Stimulated activated naive CD8-positive, alpha-beta T cell treated with anti-CD3 and anti-CD28 coated beads, Interleukin-15, Interleukin-2, amounts not matched to agents 100 U/mL and 50 U/mL, for 24 hours (primary cell): Measurements from ENCODE around the gene LRMDA.
"Not testable (repeated sequence)": the region's sequence is repeated elsewhere in the genome, so short reads cannot be mapped to it uniquely, and the experiment has no call there.

Source experiments
- ATAC-seq: fragments of 150-1000 bp; cut with Tn5 transposase; one replicate; pipeline ENCODE4 v1.10.0; 2021
- DNase-seq: peaks from one replicate; pipeline ENCODE4 v3.0.0; 2021

LRMDA gene

DNA sequence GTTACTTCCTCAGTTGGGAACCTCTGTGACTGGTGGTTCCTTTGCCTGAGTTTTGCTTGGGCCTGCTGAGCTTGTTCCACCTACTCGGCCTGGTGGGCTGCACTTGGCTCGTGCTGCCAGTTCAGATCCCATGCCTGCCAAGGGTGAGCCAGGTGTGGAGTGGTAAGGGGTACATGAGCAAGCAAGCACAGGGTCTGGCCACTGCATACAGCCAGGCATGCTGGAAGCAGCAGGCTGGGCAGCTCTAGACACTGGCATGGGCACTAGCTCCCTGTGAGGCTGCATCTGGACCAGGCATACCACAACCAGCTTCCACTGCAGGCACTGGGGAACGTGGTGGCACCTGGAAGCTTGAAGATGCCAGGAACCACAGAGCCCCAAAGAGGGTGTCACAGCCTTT, 624.0 kb downstream of the LRMDA start:
- ATAC-seq = no peak
- no peak for DNase-seq

DNA sequence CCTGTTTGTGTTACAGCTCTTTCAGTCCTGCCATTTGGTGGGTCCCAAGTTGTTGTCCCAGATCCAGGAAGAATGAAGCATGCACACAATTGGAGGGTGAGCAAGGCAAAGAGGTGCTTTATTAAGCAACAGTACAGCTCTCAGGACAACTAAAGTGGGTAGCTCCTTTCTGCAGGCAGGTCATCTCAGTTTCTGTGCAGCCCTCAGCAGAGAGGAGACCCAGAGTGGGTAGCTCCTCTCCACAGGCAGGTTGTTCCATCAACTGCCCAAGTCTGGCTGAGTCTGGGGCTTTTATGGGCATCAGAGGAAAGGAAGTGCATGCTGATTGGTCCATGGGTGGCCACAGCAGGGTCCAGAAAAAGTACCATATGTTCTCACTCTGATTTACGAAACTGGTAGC, 624.5 kb downstream of the LRMDA start:
- ATAC-seq (no peak), DNase-seq (no peak)

DNA sequence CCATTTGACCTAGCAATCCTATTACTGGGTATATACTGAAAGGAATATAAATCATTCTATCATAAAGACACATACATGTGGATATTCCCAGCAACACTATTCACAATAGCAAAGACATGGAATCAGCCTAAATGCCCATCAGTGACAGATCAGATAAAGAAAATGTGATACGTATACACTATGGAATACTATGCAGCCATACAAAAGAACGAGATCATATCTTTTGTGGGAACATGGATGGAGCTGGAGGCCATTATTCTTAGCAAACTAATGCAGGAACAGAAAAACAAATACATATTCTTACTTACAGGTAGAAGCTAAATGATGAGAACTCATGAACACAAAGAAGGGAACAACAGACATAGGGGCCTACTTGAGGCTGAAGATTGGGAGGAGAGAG, 629.6 kb downstream of the LRMDA start:
- DNase-seq, ATAC-seq: not testable (repeated sequence)

DNA sequence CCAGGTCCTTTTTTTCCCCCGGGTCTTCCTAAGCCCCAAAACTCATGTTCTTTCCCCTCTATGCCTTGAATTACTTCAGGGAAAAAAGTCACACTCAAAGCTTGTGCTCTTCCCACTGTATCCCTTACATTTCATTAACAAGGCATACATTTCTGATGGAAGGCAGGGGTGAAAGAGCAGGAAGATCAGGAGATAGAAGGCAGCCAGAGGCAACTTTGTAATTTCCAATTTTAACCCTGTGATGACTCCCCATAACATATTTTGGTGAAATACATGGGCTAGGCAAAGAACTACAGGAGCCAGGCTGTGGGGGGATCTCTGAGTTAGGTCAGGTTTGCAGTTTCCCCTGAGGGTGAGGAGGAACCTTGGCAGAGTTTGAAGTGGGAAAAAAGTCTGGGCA, 635.0 kb downstream of the LRMDA start:
- no peak for ATAC-seq
- DNase-seq = no peak

DNA sequence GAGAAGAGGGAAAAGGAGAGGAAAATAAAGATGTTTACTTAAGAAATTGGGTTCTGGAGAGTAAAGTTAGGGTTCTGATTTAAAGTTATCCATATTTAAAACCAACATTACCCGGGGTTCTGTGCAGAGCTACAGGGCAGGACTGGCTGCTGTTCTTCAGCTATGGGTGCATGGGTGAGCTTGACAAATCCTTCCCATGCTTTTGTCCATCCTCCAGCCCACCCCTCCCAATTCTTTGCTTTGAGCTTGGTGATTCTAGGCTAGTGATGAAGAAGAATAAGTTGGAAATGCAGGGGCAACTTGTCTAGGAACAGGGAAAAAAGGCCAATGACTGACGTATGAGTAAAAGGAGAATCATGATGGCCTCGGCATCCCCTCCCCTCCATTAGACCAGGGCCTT, 636.0 kb downstream of the LRMDA start:
- ATAC-seq (no peak), DNase-seq (no peak)

DNA sequence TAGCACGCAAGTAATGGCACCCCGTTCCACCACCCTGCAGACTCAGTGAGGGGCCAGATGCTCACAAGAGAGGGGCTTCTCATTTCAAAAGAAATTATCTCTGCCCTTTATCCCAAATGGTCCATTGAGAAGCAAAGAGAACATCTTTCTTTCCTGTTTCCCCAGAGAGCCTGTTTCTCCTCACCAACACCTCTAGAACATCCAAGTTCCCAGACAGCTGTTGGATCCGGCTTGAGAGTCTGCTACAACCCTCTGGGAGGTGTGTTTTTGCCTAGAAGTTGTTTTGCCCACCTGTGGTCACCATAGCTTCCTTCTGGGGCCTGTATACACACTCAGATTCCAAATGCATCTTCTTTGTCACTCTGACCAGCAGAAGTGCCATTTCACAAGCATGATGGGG, 637.4 kb downstream of the LRMDA start:
- no peak for ATAC-seq

DNA sequence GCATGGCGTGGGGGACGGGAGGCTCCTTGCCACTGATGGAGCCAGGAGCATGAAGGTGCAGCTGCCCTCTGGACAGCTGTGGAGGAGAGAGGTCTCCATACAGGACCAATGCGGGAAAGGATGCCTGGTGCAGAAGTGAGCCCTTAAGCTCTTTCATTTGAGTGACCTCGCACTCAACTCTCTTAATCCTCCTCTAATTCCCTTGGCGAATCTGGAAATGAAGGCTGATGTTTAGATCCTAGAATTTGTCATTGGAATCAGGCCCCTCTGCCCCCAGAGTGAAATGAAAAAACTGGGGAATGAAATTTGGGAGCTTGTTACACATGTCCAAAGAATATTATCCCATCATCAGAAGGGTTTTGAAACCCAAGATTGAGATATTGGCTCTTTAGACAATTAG, 639.5 kb downstream of the LRMDA start:
- DNase-seq (no peak), ATAC-seq (no peak)

More for the DNA sequence above, 637.4 kb downstream of the LRMDA start:
- DNase-seq = no peak

DNA sequence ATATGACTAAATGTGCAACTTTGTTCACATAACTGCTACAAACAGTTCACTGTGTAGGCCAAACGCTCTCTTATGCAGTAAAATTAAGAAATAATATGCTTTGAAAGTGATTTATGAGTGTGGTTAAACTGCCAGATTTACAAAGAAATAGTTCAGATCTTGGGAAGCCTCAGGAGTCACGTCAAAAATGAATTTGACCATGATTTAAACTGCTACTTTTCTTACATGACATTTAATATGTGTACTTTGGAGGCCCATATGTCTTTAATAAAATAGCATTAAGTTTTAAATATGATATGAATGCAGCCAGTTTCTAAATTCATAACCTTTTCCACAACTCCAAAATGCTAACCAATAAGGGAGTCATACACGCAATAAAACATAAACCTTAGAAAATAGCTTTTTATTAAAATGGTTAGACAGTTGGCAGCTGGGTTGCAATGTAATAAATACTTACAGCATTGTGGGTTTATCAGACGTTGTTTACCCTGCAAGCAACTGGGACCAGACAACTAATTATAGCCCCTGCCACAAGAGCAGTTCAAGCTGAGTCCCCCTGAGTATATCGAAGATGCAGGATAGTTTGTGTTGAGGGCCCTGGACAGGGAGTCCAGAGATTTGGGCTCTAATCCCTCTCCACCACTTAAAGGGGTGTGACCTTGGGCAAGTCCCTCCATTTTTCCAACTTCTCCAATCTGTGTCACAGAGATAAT, 640.4 kb downstream of the LRMDA start:
- no peak for ATAC-seq
- DNase-seq = no peak

DNA sequence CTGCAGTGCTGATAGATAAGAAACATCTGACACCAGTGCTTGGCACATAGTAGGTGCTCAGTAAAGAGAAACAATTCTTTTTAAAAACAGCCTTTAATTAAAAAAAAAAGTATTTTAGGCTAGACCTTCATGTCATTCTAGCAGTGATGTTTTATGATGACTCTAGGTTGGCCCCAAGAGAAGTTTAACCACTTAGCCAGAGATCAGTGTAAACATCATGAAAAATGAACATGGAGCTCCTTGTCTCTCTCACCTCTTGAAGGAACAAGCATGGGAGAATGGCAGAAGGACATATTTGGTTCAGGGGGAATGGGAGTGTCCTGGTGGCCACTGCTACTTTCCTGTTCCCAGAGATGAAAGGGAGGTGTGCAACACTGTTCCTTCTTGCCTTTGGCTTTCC, 641.0 kb downstream of the LRMDA start:
- DNase-seq (no peak), ATAC-seq (no peak)

DNA sequence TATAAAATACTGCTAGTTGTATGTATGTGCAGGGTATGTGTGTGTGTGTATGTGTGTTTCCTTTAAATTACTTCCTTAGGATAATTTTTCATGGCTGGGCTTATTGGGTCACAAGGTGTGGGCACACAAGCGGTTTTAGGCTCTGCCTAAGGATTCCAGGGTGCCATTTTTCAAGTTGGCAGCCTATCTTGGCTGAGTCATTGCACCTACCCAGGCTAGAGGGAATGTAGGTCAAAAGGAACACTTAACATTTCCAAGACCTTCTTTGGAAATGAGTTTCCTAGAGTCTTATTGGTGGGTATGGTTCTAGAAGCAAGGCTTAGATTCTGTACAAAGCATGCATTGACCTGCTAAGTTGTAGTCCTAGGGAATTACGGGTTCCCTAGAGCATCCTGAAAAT, 642.1 kb downstream of the LRMDA start:
- no peak for ATAC-seq
- no peak for DNase-seq

DNA sequence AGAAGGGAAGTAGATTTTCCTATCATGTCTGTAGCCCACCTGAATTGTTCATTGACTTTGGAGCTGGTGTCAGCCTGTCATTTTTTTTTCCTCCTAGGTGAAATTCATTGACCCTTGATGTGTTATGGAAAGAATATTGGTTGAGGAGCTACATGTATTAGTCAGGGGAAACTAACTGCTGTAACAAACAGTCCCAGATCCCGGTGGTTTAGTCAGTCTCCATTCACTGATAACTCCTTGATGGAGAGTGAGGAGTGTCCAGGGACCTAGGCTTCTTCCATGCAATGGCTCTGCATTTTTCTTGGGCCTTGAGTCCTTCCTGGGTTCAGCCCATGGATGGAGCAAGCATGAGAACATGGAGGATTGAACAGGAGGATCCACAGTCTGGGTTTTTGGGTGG, 643.2 kb downstream of the LRMDA start:
- ATAC-seq (no peak), DNase-seq (no peak)

DNA sequence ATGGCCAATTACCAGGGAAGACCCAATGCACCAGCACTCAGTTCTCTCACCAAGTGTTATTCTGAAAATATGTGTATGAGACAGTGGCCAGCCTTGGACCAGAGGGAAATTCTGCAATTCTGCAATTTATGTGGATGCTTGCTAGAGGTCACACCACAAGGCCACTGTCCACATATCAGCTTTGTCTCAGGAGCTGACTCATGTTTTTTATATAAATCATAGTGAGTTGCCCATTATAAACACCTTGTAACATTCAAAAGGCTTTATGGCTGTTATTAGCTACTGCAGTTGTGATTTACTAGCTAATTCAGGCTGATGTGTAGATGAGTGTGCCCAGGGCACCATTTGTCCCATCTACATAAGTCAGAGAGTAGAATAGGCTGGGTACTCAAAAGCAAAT, 649.0 kb downstream of the LRMDA start:
- DNase-seq = no peak
- no peak for ATAC-seq

DNA sequence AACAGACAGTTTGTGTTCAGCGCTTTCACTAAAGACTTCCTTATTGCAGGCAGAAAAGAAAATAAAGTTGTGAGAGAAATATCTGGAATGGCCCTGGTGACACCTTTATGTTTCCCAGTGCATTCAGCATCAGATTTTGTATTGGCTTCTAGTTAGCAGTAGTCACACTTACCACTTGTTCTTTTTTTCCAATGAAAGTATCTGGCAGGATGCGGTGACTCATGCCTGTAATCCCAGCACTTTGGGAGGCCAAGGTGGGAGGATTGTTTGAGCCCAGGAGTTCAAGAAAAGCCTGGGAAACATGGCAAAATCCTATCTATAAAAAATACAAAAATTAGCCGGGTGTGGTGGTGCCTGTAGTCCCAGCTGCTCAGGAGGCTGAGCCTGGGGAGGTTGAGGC, 649.6 kb downstream of the LRMDA start:
- DNase-seq = no peak
- ATAC-seq = no peak

DNA sequence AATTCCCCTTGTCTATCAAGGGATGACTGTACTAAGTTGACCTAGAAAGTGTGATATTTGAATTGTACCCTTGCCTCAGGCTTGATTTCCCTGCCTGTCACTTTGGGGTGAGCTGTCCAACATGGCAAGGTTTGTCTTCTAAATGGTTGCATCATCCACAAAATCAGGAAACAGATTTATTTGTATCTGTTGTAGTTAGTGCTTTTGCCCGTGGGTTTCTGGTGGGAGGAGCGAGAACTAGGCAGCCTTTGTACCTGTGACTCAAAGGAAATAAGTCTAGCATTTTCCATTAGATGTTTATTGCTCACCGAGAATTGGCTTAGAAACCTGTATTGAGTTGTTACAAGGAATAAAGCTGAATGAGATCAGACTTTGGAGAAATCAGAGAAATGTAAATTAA, 650.8 kb downstream of the LRMDA start:
- ATAC-seq = no peak

DNA sequence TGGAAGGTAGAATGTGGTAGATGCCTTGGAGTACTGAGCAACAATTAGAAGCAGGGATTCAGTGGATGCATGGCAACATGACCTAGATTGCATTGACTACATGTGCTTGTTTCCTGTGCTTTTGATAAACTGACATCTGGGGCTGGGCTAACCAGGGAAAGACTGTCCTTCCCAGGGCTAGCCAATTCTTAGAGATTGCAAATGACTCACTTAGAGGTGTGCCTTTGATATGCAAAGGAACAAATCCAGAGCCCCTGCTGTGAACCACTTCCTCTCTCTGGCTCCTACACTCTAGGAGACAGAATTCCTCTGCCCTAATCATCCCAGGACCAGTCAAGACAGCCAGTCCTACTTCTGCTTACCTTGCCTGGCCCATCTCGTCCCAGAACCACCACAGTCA, 651.5 kb downstream of the LRMDA start:
- ATAC-seq = no peak

More for the DNA sequence above, 650.8 kb downstream of the LRMDA start:
- DNase-seq = no peak

DNA sequence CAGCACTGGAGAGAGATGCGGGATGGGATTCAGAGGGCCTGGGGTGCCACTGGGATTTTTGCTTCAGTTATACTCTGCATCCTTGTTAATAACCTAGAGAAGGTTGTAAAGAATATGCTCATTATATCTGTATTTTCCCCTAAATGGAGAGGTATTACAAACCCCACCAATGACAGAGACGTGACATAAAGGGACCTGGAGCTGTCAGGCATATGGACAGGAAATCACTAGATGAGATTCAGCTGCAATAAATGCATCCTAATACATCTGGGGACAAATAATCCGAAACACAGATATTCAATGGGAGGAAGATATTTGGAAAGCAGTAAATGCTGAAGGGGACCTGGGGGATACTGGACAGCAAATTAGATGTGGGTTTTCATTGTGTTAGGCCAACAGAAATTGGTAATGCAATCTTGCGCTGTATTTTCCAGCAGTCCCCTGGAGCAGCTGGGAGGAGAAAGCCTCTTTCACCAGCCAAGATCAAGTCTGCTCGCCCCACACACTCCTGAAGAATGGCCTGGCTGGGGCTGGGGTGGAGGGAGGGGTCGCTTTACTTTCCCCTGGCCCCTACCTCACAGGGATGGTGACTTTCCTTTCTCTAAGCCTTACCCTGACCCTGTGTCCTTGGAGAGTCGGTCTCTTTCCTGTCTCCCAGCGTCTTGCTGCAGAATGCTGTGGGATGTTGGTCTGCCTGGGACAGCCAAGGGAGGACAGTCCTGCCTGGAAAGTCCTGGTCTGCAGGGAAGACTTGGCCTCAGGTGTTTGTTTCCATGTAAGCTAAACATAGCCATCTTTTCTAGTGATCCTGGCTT, 653.8 kb downstream of the LRMDA start:
- ATAC-seq = no peak
- no peak for DNase-seq

More for the DNA sequence above, 651.5 kb downstream of the LRMDA start:
- no peak for DNase-seq

DNA sequence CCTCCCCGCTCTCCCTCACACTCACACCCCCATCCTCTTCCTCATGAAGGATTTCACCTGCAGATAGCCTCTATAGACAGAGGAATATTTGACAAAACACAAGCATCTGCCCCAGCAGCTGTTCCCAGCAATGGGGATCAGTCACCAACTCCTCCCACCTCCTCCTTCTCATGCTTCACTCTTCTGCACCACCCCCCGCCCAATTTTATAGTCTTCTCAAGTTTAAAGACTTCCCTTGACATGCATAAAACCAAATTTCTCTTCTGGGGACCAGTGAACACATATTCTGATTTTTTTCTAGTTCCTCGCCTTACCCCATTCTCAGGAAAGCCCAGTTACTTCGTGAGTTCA, 654.4 kb downstream of the LRMDA start:
- ATAC-seq (no peak), DNase-seq (no peak)

DNA sequence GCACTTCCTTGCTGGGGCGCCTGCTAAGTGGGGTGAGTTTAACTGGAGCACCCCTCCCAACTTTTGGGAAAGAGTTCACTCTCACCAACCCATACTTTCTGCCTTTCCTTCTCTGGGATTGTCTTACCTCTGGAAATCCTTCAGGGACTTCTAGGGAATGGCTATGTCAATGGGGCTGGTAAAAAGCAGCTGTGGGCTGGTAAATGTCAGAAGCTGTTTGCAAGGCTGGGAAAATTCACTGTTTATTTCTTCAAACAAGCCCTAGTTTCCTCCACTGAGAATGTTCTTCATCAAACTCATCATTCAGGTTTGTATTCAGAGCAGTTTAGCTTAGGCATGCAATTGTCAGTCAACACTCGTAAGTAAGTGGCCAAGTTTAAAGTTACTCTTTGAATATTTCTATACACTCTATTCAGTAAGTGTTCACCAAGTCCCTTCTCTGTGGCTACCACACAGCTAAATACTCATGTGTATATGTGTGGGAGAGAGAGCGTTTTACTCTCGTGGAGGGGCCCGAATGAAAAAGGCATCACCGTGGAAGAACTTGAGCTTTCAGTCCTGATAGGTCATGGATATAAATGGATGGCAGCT, 654.8 kb downstream of the LRMDA start:
- no peak for ATAC-seq

DNA sequence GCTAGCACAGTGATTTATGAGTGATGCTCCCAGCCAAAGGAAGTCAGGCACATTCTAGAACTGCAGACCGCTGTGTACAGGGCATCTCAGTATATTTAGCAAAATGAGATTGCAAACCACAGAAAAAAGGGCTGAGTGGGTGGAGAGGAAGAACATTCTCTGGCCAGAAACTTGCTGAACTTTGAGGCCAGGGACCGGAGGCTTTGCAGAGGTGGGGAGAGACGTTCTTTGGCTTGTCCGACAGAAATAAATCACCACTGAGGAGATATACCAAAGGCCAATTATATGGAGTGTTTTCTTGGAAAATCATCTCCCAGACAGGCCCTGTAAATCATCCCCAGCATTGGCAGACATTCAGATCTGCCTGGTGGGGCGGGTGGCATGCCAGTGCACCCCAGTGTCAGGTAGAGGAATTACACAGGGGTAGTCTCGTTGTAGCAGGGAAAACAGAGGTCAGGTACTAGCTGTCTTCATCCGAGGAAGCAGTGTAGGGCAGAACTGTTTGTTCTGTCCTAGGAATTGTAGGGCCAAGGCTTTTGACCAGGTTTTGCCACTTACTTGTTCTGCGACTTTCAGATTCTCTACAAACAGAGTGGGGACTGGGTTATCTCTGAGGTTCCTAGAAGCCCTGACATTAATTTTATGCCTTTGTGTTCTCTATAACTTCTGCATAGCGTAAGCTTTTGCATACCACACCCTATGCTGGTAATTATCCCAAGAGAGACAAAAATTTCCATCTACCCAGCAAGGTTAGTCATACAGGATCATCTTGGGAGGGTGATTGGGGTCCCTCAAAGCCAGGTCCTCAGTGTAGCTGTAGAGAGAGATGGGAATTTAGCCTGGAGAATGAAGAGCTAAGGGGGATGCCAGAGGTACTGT, 655.6 kb downstream of the LRMDA start:
- DNase-seq (no peak), ATAC-seq (no peak)

More for the DNA sequence above, 654.8 kb downstream of the LRMDA start:
- no peak for DNase-seq

DNA sequence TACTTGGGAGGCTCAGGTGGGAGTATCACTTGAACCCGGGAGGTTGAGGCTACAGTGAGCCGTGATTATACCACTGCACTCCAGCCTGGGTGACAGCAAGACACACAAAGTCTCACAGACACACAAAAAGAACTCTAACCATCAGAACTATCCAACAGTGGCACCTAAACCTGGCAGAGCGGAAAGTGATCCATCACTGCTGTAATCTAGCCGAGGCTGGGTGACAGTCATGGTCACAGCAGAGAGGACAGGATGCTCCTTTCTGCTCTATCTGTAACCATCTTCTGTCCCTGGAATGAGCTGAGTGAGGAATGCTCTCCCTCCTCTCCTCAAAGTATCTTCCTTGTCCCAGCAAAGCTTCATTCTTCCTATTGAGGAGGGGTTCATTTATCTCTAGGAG, 656.6 kb downstream of the LRMDA start:
- DNase-seq (no peak), ATAC-seq (no peak)

DNA sequence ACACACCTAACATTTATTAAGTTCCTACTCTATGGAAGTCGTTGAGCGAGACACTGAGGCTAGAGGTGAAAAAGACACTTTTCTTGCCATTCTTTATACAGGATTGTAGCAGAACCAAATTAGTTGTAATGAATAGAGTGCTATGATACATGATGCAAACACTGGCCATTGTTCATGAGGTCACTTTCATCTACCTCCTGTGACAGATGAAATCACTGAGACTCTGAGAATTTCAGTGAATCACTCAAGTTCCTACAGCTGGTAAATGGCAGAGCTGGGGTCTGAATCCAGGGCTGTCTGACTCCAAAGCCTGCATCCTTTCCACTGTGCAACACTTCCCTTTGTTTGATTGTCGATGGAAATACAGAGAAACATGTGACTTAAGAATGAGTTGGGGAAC, 657.6 kb downstream of the LRMDA start:
- no peak for ATAC-seq
- DNase-seq = no peak

DNA sequence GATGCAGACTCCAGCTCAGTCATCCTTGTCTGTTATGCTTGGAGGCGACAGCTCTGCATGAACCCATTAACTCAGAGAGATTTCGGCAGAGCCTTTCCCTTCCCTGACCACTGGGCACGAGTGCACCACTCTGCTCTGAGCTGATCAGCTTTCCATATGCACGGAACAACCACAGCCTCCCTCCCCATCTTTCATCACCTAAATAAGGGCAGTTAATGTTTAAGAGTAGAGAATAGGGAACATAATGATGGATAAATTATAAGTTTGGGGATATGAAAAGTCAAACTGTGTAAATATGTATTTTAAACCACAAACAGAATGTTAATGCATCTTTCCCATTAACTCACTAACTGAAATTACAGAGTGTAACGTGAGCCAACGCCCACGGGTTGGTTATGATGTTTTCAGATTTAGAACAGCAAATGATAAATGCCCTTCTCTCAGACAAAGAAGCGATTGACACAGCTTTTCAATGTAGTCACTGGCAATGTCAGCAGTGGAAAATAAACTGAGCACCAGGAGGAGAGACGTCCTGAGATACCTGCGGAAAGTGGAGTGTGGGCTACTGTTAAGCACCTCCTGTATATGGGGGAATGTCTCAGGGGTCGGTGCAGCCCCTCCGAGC, 658.2 kb downstream of the LRMDA start:
- DNase-seq = no peak
- ATAC-seq = no peak
